K562 (cell line): ENCODE measurements around the gene GLT8D2. TPM values are rescaled to one million over a fixed set of nuclear protein-coding genes. Genes with fewer than 3 reads are reported as not detected.
A peak's percentile ranks its signal among the peaks of the same experiment; 100 is the strongest.

Source experiments
- ATAC-seq: fragments of 200-7000 bp; cut with Tn5 transposase; 3 replicates; pipeline ENCODE4 v1.9.1; 2020; ENCODE audit warnings: moderate library complexity
- BruUV-seq: library from RNA; stranded (reverse); fragments of 400-500 nt; replicated peaks from 2 replicates; lab custom pipeline; 2021; lab: Mats Ljungman, UMichigan
- CTCF ChIA-PET: fragments of 300-600 bp; formaldehyde crosslinking; extraction: SDS; loops from one replicate; lab custom pipeline; 2021; ENCODE audit warnings: low intra/inter-chr PET ratio; lab: Yijun Ruan, JAX
- POLR2A ChIA-PET: fragments of 300-600, 350-650 bp; sonication (Branson Sonifier 250); formaldehyde crosslinking; extraction: SDS; loops from one replicate; lab custom pipeline; 2021; ENCODE audit warnings: antibody characterized with exemption, inconsistent platforms; lab: Yijun Ruan, JAX
- DNase-seq, 4 experiments: peaks; one replicate each; pipeline versions ENCODE4 v3.0.0 to v3.0.0-alpha.2; 2011 to 2018; ENCODE audit warnings: low spot score in 3 of 4, mixed read lengths in 3 of 4; ENCODE audit errors: extremely low read depth in 1 of 4
- FAIRE-seq: peaks from 2 replicates; lab custom pipeline; 2011; peaks lifted over from hg19 to GRCh38; lab: Jason Lieb, UNC
- H2AFZ ChIP-seq: 2 replicates; pipeline ENCODE4 v1.6.0; 2011; ENCODE audit warnings: low read depth, low read length, control low read depth, inconsistent platforms
- H3K27ac ChIP-seq: fragments of 200-600 bp; 3 replicates; pipeline ENCODE4 v1.8.0; 2011; ENCODE audit warnings: low read depth, mild to moderate bottlenecking, control low read depth, inconsistent platforms, low read length, moderate library complexity, mixed read lengths; ENCODE audit errors: extremely low read depth
- H3K27me3 ChIP-seq, 2 experiments: fragments of 300-600 bp in 1 of 2; 2 replicates in 1 of 2; 3 replicates in 1 of 2; pipeline versions ENCODE4 v1.6.0 to v1.8.0; 2011; ENCODE audit warnings: inconsistent platforms in 2 of 2, low read length in 2 of 2, mild to moderate bottlenecking in 1 of 2, mixed read lengths in 1 of 2, moderate library complexity in 1 of 2; ENCODE audit not compliant: control insufficient read depth in 2 of 2, insufficient read depth in 2 of 2
- H3K36me3 ChIP-seq: fragments of 300-600 bp; 3 replicates; pipeline ENCODE4 v1.8.0; 2011; ENCODE audit warnings: mild to moderate bottlenecking, low read length, inconsistent platforms; ENCODE audit not compliant: control insufficient read depth, insufficient read depth
- H3K4me1 ChIP-seq, 2 experiments: fragments of 200-600 bp in 1 of 2; replicated peaks in 1 of 2; 2 replicates in 1 of 2; 3 replicates in 1 of 2; pipeline versions ENCODE4 v1.5.1 to v1.8.0; 2011; ENCODE audit warnings: inconsistent platforms in 2 of 2, low read length in 2 of 2, mild to moderate bottlenecking in 1 of 2, mixed read lengths in 1 of 2, moderate library complexity in 1 of 2; ENCODE audit not compliant: control insufficient read depth in 2 of 2, insufficient read depth in 2 of 2
- H3K4me2 ChIP-seq: 2 replicates; pipeline ENCODE4 v1.6.1; 2011; ENCODE audit warnings: low read length, control low read depth, inconsistent platforms, mixed read lengths; ENCODE audit not compliant: insufficient read depth
- H3K4me3 ChIP-seq: fragments of 200-600 bp; sonication (generic), shearing (Covaris generic); 2 replicates; pipeline ENCODE4 v1.5.1; 2016; ENCODE audit warnings: control low read depth, inconsistent platforms
- H3K79me2 ChIP-seq: fragments of 200-600 bp; 3 replicates; pipeline ENCODE4 v1.8.0; 2011; ENCODE audit warnings: low read length, inconsistent platforms; ENCODE audit not compliant: control insufficient read depth, insufficient read depth
- H3K9ac ChIP-seq, 2 experiments: 2 replicates each; pipeline versions ENCODE4 v1.6.0 to v1.6.1; 2011; ENCODE audit warnings: low read depth in 2 of 2, low read length in 2 of 2, control low read depth in 1 of 2, inconsistent platforms in 1 of 2, mild to moderate bottlenecking in 1 of 2, mixed read lengths in 1 of 2; ENCODE audit not compliant: insufficient read depth in 1 of 2
- H3K9me1 ChIP-seq: one replicate; pipeline ENCODE4 v1.6.0; 2011; ENCODE audit warnings: inconsistent platforms, mild to moderate bottlenecking, low read length, moderate library complexity; ENCODE audit not compliant: control insufficient read depth, insufficient read depth
- H3K9me3 ChIP-seq: replicated peaks from 2 replicates; pipeline ENCODE4 v1.5.1; 2011; ENCODE audit warnings: low read depth, low read length, inconsistent platforms; ENCODE audit not compliant: control insufficient read depth, insufficient read depth
- H4K20me1 ChIP-seq: replicated peaks from 2 replicates; pipeline ENCODE4 v1.6.1; 2011; ENCODE audit warnings: low read length, inconsistent platforms, mixed read lengths; ENCODE audit not compliant: control insufficient read depth, insufficient read depth
- FOXP1 ChIP-seq: sonication (generic); formaldehyde crosslinking; IDR thresholded peaks from 2 replicates; pipeline ENCODE4 v1.8.0; 2022; ENCODE audit warnings: mild to moderate bottlenecking, missing genetic modification reagents
- MLLT1 ChIP-seq, 2 experiments: fragments of 450-650 bp; IDR thresholded peaks; 2 replicates each; pipeline ENCODE4 v1.6.1; 2016
- ZNF121 ChIP-seq: sonication (generic); formaldehyde crosslinking; conservative IDR thresholded peaks from 2 replicates; pipeline ENCODE4 v1.8.0; 2022; ENCODE audit warnings: missing genetic modification reagents
- WGBS: fragments of 100-300 bp; shearing (Covaris generic); methylation state at CpG from one replicate; pipeline ENCODE4 v1.1.6; 2016; ENCODE audit warnings: low coverage, mixed read lengths; ENCODE audit not compliant: insufficient coverage; ENCODE audit errors: missing lambda C conversion rate; 5-methylcytosine and 5-hydroxymethylcytosine counted together
- in situ Hi-C: fragments of 300-500 bp; cut with MboI; formaldehyde crosslinking; loops from 4 replicates; pipeline ENCODE4 v1.15.0; 2018; ENCODE audit warnings: inconsistent platforms, mixed read lengths
- intact Hi-C: fragments of 100-400 bp; cut with micrococcal nuclease; formaldehyde crosslinking; loops from 2 replicates; pipeline ENCODE4 v1.14.2; 2022
- polyA plus RNA-seq, 8 experiments: library from polyadenylated mRNA; depleted of rRNA in 4 of 8; stranded (reverse) in 5 of 8; unstranded in 3 of 8; fragments of >200 nt; fragmentation: Nextera tagmentation in 2 of 8; fragmentation: Illumina TruSeq in 1 of 8; extraction: Ambion mirVana in 2 of 8; extraction: Trizol in 1 of 8; gene quantifications; 2 replicates each; pipeline versions ENCODE4 v1.2.1 to v1.2.3, GENCODE V29; 2011 to 2014; ENCODE audit warnings: inconsistent platforms in 1 of 8, missing spikeins in 1 of 8
- total RNA-seq, 7 experiments: library from RNA; depleted of rRNA in 6 of 7; stranded (reverse); fragments of >200 nt in 6 of 7; fragmentation: Illumina TruSeq in 2 of 7; extraction: Trizol in 2 of 7; gene quantifications; 2 replicates each; pipeline versions ENCODE4 v1.2.1 to v1.2.3, GENCODE V29; 2011 to 2021; ENCODE audit warnings: low replicate concordance in 1 of 7
- TF ChIP-seq, protein P1 (sequence below): sonication (generic); formaldehyde crosslinking; IDR thresholded peaks from 2 replicates; pipeline ENCODE4 v1.8.1; 2023; ENCODE audit warnings: mild to moderate bottlenecking, missing genetic modification reagents

The GLT8D2 gene
- total and polyA plus RNA-seq, 9 of the 15 experiments (the other 6 are each of a cell fraction or from before 2014, with no cell fraction given), result 0.18 to 0.27 (median 0.18) TPM; not detected in 6

GRCh38 chr12:103957865-103958388 lies 92.1 kb downstream of the GLT8D2 start:
- peak overlapping the region; percentile 95; the same call in 1 of the 2 replicates for H3K4me3 ChIP-seq
- POLR2A ChIA-PET, result interaction anchor here (0.7 kb wide), 1 partner anchor 176 kb away, joined by 3 read pairs; no protein-coding TSS in a partner anchor
- peak overlapping the region; percentile 99; the same call in 1 of the 2 replicates for H3K4me2 ChIP-seq
- TF ChIP-seq, protein P1, sequence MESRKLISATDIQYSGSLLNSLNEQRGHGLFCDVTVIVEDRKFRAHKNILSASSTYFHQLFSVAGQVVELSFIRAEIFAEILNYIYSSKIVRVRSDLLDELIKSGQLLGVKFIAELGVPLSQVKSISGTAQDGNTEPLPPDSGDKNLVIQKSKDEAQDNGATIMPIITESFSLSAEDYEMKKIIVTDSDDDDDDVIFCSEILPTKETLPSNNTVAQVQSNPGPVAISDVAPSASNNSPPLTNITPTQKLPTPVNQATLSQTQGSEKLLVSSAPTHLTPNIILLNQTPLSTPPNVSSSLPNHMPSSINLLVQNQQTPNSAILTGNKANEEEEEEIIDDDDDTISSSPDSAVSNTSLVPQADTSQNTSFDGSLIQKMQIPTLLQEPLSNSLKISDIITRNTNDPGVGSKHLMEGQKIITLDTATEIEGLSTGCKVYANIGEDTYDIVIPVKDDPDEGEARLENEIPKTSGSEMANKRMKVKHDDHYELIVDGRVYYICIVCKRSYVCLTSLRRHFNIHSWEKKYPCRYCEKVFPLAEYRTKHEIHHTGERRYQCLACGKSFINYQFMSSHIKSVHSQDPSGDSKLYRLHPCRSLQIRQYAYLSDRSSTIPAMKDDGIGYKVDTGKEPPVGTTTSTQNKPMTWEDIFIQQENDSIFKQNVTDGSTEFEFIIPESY, result peak; percentile 75; the same call in 1 of the 2 replicates
- TF ChIP-seq ZNF121 (CRISPR knock-in tag), result peak; percentile 48
- TF ChIP-seq MLLT1 (IDR thresholded peaks at IDR 0.05), result 0 out of 4 replicates have a peak, but pooled peaks of 1 of the 2 experiments have one; percentile 11
- no peak for TF ChIP-seq FOXP1 (CRISPR knock-in tag)
- WGBS, result 65% methylated on average over 7 of the region's 7 CpGs
- H3K9me1 ChIP-seq, result no peaks in the 10 kb centered on the region
- H3K27me3 ChIP-seq, result no peaks in the 10 kb centered on the region
- FAIRE-seq (no peak), ATAC-seq (no peak), DNase-seq (no peak)
- H3K36me3 ChIP-seq, result peaks cover 20% of the 10 kb centered on the region; the same call in 2 of the 3 replicates
- H2AFZ ChIP-seq, result peak overlapping the region; percentile 98
- CTCF ChIA-PET, result no interaction called here
- in situ Hi-C loops, result no loop called here
- peak overlapping the region; percentile 45 to 89; a peak in 3 of 4 replicates for H3K9ac ChIP-seq
- H3K4me1 ChIP-seq, result peaks cover 6 to 15% of the 10 kb centered on the region in 2 experiments; a peak in 4 of 5 replicates
- H4K20me1 ChIP-seq, result no peaks in the 10 kb centered on the region
- no TSS peak for BruUV-seq
- peaks cover 46% of the 10 kb centered on the region for H3K79me2 ChIP-seq
- no peaks in the 10 kb centered on the region for H3K9me3 ChIP-seq
- intact Hi-C loops, result loop anchor here (1.0 kb wide), 1 partner anchor 29 kb away; no protein-coding TSS in a partner anchor
- H3K27ac ChIP-seq, result peak overlapping the region; percentile 95
